Endothelial cell of umbilical vein (primary cell): Measurements from ENCODE around the gene RASAL2. TPM values are rescaled to one million over a fixed set of nuclear protein-coding genes. Genes with fewer than 3 reads are reported as not detected.

Source experiments
- BruUV-seq: library from RNA; stranded (reverse); fragments of 400-500 nt; replicated peaks from 2 replicates; lab custom pipeline; 2021; lab: Mats Ljungman, UMichigan
- CTCF ChIA-PET: fragments of 300-600, 350-600 bp; sonication (Branson Sonifier 250); formaldehyde crosslinking; loops from one replicate; lab custom pipeline; 2021; ENCODE audit warnings: antibody characterized with exemption, inconsistent platforms; lab: Charles Lee
- POLR2A ChIA-PET: fragments of 300-600, 350-600 bp; sonication (Branson Sonifier 250); formaldehyde crosslinking; loops from one replicate; lab custom pipeline; 2021; ENCODE audit warnings: antibody characterized with exemption, inconsistent platforms; lab: Charles Lee
- DNase-seq: peaks from one replicate; pipeline ENCODE4 v3.0.0-alpha.2; 2011; ENCODE audit warnings: low read depth, low spot score
- FAIRE-seq: peaks from 2 replicates; lab custom pipeline; 2011; peaks lifted over from hg19 to GRCh38; lab: Jason Lieb, UNC
- H2AFZ ChIP-seq: 2 replicates; pipeline ENCODE4 v1.6.0; 2012; ENCODE audit warnings: low read depth, low read length, control low read depth, inconsistent platforms
- H3K27ac ChIP-seq: 2 replicates; pipeline ENCODE4 v1.5.1; 2011; ENCODE audit warnings: low read depth, mild to moderate bottlenecking, control low read depth, low read length, moderate library complexity; ENCODE audit not compliant: insufficient read depth
- H3K27me3 ChIP-seq, 2 experiments: 2 replicates each; pipeline versions ENCODE4 v1.6.0 to v1.6.1; 2011; ENCODE audit warnings: low read length in 2 of 2, mixed read lengths in 1 of 2; ENCODE audit not compliant: control insufficient read depth in 2 of 2, insufficient read depth in 2 of 2
- H3K36me3 ChIP-seq, 2 experiments: 2 replicates in 1 of 2; 3 replicates in 1 of 2; pipeline ENCODE4 v1.5.1; 2011; ENCODE audit warnings: low read length in 2 of 2, mild to moderate bottlenecking in 1 of 2, moderate library complexity in 1 of 2; ENCODE audit not compliant: control insufficient read depth in 2 of 2, insufficient read depth in 2 of 2; ENCODE audit errors: extremely low read depth in 1 of 2
- H3K4me1 ChIP-seq: 3 replicates; pipeline ENCODE4 v1.5.1; 2011; ENCODE audit warnings: mild to moderate bottlenecking, low read length; ENCODE audit not compliant: control insufficient read depth, insufficient read depth; ENCODE audit errors: extremely low read depth
- H3K4me2 ChIP-seq: 2 replicates; pipeline ENCODE4 v1.6.1; 2011; ENCODE audit warnings: low read length, control low read depth, mixed read lengths; ENCODE audit not compliant: insufficient read depth
- H3K4me3 ChIP-seq, 3 experiments: fragments of 200-600 bp in 1 of 3; sonication (generic), shearing (Covaris generic) in 1 of 3; replicated peaks in 1 of 3; 2 replicates each; pipeline ENCODE4 v1.5.1; 2011 to 2016; ENCODE audit warnings: control low read depth in 3 of 3, low read length in 3 of 3, mild to moderate bottlenecking in 2 of 3, inconsistent platforms in 1 of 3, low read depth in 1 of 3, moderate library complexity in 1 of 3; ENCODE audit not compliant: insufficient read depth in 1 of 3
- H3K79me2 ChIP-seq: 2 replicates; pipeline ENCODE4 v1.6.0; 2012; ENCODE audit warnings: low read length, inconsistent platforms; ENCODE audit not compliant: control insufficient read depth, insufficient read depth
- H3K9ac ChIP-seq: replicated peaks from 2 replicates; pipeline ENCODE3; 2011; ENCODE audit warnings: low read length, control low read depth; ENCODE audit not compliant: insufficient read depth; ENCODE audit errors: extremely low read depth
- H3K9me1 ChIP-seq: replicated peaks from 3 replicates; pipeline ENCODE4 v1.6.0; 2011; ENCODE audit warnings: mild to moderate bottlenecking, low read length; ENCODE audit not compliant: control insufficient read depth, insufficient read depth; ENCODE audit errors: extremely low read depth
- H3K9me3 ChIP-seq: replicated peaks from 2 replicates; pipeline ENCODE4 v1.5.1; 2012; ENCODE audit warnings: low read length, inconsistent platforms; ENCODE audit not compliant: control insufficient read depth, insufficient read depth
- H4K20me1 ChIP-seq: replicated peaks from 2 replicates; pipeline ENCODE3; 2011; ENCODE audit warnings: mild to moderate bottlenecking, low read length; ENCODE audit not compliant: control insufficient read depth, insufficient read depth; ENCODE audit errors: extremely low read depth
- CTCF ChIP-seq, 2 donors: IDR thresholded peaks; 1 replicate in 1 of 2; 2 replicates in 1 of 2; pipeline ENCODE4 v1.5.1; 2011; ENCODE audit warnings: low read length in 2 of 2, mild to moderate bottlenecking in 2 of 2, moderate library complexity in 2 of 2, control low read depth in 1 of 2, inconsistent platforms in 1 of 2, low read depth in 1 of 2; ENCODE audit not compliant: insufficient read depth in 1 of 2; ENCODE audit errors: extremely low read depth in 1 of 2
- EZH2 ChIP-seq: IDR thresholded peaks from 2 replicates; pipeline ENCODE4 v1.6.1; 2012; ENCODE audit warnings: borderline replicate concordance, low read depth, mild to moderate bottlenecking, moderate library complexity, low read length, inconsistent platforms; ENCODE audit not compliant: severe bottlenecking
- FOS ChIP-seq: IDR thresholded peaks from 2 replicates; pipeline ENCODE4 v1.6.1; 2011; ENCODE audit warnings: mild to moderate bottlenecking, low read length, moderate library complexity, borderline replicate concordance; ENCODE audit not compliant: insufficient read depth
- GATA2 ChIP-seq: IDR thresholded peaks from 2 replicates; pipeline ENCODE4 v1.7.0; 2011; ENCODE audit warnings: low read depth, mild to moderate bottlenecking, moderate library complexity, mixed read lengths, low read length; ENCODE audit not compliant: insufficient read length, insufficient read depth
- JUN ChIP-seq: IDR thresholded peaks from 2 replicates; pipeline ENCODE4 v1.6.1; 2011; ENCODE audit warnings: borderline replicate concordance, low read depth; ENCODE audit not compliant: insufficient read length, insufficient read depth
- MAX ChIP-seq: IDR thresholded peaks from 2 replicates; pipeline ENCODE4 v1.6.1; 2011; ENCODE audit not compliant: insufficient read depth, insufficient read length
- MYC ChIP-seq: IDR thresholded peaks from one replicate; pipeline ENCODE4 v1.6.1; 2011; ENCODE audit warnings: mild to moderate bottlenecking, low read depth, low read length
- POLR2A ChIP-seq: IDR thresholded peaks from 2 replicates; pipeline ENCODE4 v1.6.1; 2012; ENCODE audit warnings: low read depth, mild to moderate bottlenecking, control low read depth, low read length
- POLR2AphosphoS5 ChIP-seq: IDR thresholded peaks from 2 replicates; pipeline ENCODE4 v1.6.1; 2012; ENCODE audit warnings: low read depth, mild to moderate bottlenecking, control low read depth, low read length, moderate library complexity; ENCODE audit not compliant: insufficient read depth
- dilution Hi-C: fragments of 300-500 bp; cut with MboI; formaldehyde crosslinking; loops from one replicate; pipeline ENCODE4 v1.15.0; 2019; ENCODE audit warnings: low sequenced_read_pairs; ENCODE audit not compliant: extremely low pct_ligation_motif_present
- intact Hi-C: fragments of 100-400 bp; cut with micrococcal nuclease; formaldehyde crosslinking; loops from one replicate; pipeline ENCODE4 v1.10.0; 2022
- polyA plus RNA-seq, 4 experiments: library from polyadenylated mRNA; depleted of rRNA in 3 of 4; stranded (reverse) in 3 of 4; unstranded in 1 of 4; fragments of >200 nt; gene quantifications; 2 replicates each; pipeline versions ENCODE4 v1.2.1 to v1.2.3, GENCODE V29; 2011 to 2012; ENCODE audit warnings: missing spikeins in 1 of 4
- total RNA-seq: library from RNA; stranded (reverse); gene quantifications from 2 replicates; pipeline ENCODE4 v1.2.3, GENCODE V29; 2021

Gene RASAL2
- total and polyA plus RNA-seq, 2 donors (not counting 3 experiments of a cell fraction or from before 2014, with no cell fraction given), result 12.5 to 15.5 TPM

GRCh38 chr1:178530037-178530402 is 436.1 kb downstream of the RASAL2 start:
- Histone ChIP-seq H3K79me2 (no peaks in the 10 kb centered on the region), H3K4me2 (no peak overlapping the region), H2AFZ (no peak overlapping the region), H3K27ac (no peak overlapping the region), H3K4me1 (no peaks in the 10 kb centered on the region), H3K9me3 (no peaks in the 10 kb centered on the region), H3K36me3 (no peaks in the 10 kb centered on the region), H3K27me3 (no peaks in the 10 kb centered on the region), H3K9me1 (no peaks in the 10 kb centered on the region), H4K20me1 (no peaks in the 10 kb centered on the region), H3K4me3 (no peak overlapping the region), H3K9ac (no peak overlapping the region)
- FAIRE-seq, result no peak
- ChIA-PET CTCF (interaction anchor here (1.2 to 14.6 kb wide), 7 partner anchors 26 to 474 kb away, joined by 4 to 349 read pairs (median 16); no protein-coding TSS in a partner anchor), POLR2A (no interaction called here)
- TF ChIP-seq FOS, result peak; percentile 19
- TF ChIP-seq EZH2, result no peak
- TF ChIP-seq JUN, result peak; percentile 15
- no peak for TF ChIP-seq CTCF (IDR thresholded peaks at IDR 0.05; ENCODE audit: extremely low read depth in 1 of 2, insufficient read depth in 1 of 2, low read depth in 1 of 2, low read length in 2 of 2)
- BruUV-seq, result no TSS peak
- dilution Hi-C loops (no loop called here), intact Hi-C loops (loop anchor here (5.0 kb wide), 1 partner anchor 552 kb away; the partner anchor contains the start of gene TOR3A)
- no peak for DNase-seq

- no peak for DNase-seq
- BruUV-seq, result no TSS peak
- H3K4me3 ChIP-seq, result no peak overlapping the region
- no peak for FAIRE-seq
- no peak for TF ChIP-seq MYC
- TF ChIP-seq GATA2, result no peak
- no peak for TF ChIP-seq POLR2A
- TF ChIP-seq CTCF (IDR thresholded peaks at IDR 0.05; ENCODE audit: extremely low read depth in 1 of 2, insufficient read depth in 1 of 2, low read depth in 1 of 2, low read length in 2 of 2), result no peak
- no peak for TF ChIP-seq POLR2AphosphoS5
- no peak for TF ChIP-seq MAX
- TF ChIP-seq EZH2, result no peak
- no peak for TF ChIP-seq FOS
- TF ChIP-seq JUN, result no peak
- no peaks in the 10 kb centered on the region for H3K27me3 ChIP-seq
- intact Hi-C loops (loop anchor here (5.0 kb wide), 1 partner anchor 552 kb away; the partner anchor contains the start of gene TOR3A), dilution Hi-C loops (no loop called here)
- CTCF ChIA-PET, result interaction anchor here (1.0 to 14.6 kb wide), 8 partner anchors 9 to 473 kb away, joined by 4 to 349 read pairs (median 10); no protein-coding TSS in a partner anchor
- POLR2A ChIA-PET, result no interaction called here
- H3K27ac ChIP-seq, result no peak overlapping the region
- H3K36me3 ChIP-seq, result no peaks in the 10 kb centered on the region
- no peaks in the 10 kb centered on the region for H4K20me1 ChIP-seq
- no peaks in the 10 kb centered on the region for H3K79me2 ChIP-seq
- no peak overlapping the region for H2AFZ ChIP-seq
- H3K4me1 ChIP-seq, result no peaks in the 10 kb centered on the region
- no peak overlapping the region for H3K4me2 ChIP-seq
- H3K9ac ChIP-seq, result no peak overlapping the region
- H3K9me3 ChIP-seq, result no peaks in the 10 kb centered on the region
- H3K9me1 ChIP-seq, result no peaks in the 10 kb centered on the region
These were observed 436.6 kb downstream of the RASAL2 start for GRCh38 chr1:178530502-178530901.
